D721Med (cell line): Measurements from ENCODE around the gene RPS5.
A peak's percentile ranks its signal among the peaks of the same experiment; 100 is the strongest.

Experiments used
- DNase-seq: peaks from one replicate; pipeline ENCODE4 v3.0.0; 2011; ENCODE audit warnings: low spot score; ENCODE audit not compliant: insufficient read length
- FAIRE-seq: peaks from 2 replicates; lab custom pipeline; 2011; peaks lifted over from hg19 to GRCh38; lab: Jason Lieb, UNC
- CTCF ChIP-seq: IDR thresholded peaks from 2 replicates; pipeline ENCODE4 v1.5.1; 2012; ENCODE audit warnings: mild to moderate bottlenecking, control low read depth; ENCODE audit not compliant: insufficient read depth; ENCODE audit errors: missing control alignments

Gene RPS5

GRCh38 chr19:58362272-58362994, 24.6 kb upstream of the RPS5 start, which contains the start of gene ZNF497:
TSS of gene ZNF497 (minus strand) at chr19:58362751. CDS start at chr19:58357635, 5,116 bp downstream.
- DNase-seq (peak; percentile 81), FAIRE-seq (no peak)
- no peak for TF ChIP-seq CTCF

- DNase-seq: no peak
- no peak for FAIRE-seq
- TF ChIP-seq CTCF: no peak
Measured at GRCh38 chr19:58364146-58364545, 22.9 kb upstream of the RPS5 start.

- no peak for TF ChIP-seq CTCF
- no peak for DNase-seq
- no peak for FAIRE-seq
Measured at GRCh38 chr19:58366585-58367430, 20.3 kb upstream of the RPS5 start.

GRCh38 chr19:58367698-58368454, 19.2 kb upstream of the RPS5 start:
- FAIRE-seq (no peak), DNase-seq (no peak)
- no peak for TF ChIP-seq CTCF

- DNase-seq: no peak
- TF ChIP-seq CTCF: no peak
- no peak for FAIRE-seq
Measured at GRCh38 chr19:58368561-58369360, 18.3 kb upstream of the RPS5 start.

GRCh38 chr19:58372311-58373133, 14.5 kb upstream of the RPS5 start:
- no peak for FAIRE-seq
- TF ChIP-seq CTCF: no peak
- no peak for DNase-seq
